ENCODE results near the gene DIAPH3. TPM values are rescaled to one million over a fixed set of nuclear protein-coding genes. Genes with fewer than 3 reads are reported as not detected.

DIAPH3 gene
- total RNA-seq, 4 donors from 2014 or later, result 0.27 to 3.9 (median 2.1) TPM

GRCh38 chr13:59885076-59885475 is 278.7 kb downstream of the DIAPH3 start:
- intact Hi-C loops (cut with DNase I; ENCODE audit: low total_unique reads), result no loop called here
- TF ChIP-seq POLR2A (IDR thresholded peaks at IDR 0.05), result no peak
- TF ChIP-seq, protein P1, sequence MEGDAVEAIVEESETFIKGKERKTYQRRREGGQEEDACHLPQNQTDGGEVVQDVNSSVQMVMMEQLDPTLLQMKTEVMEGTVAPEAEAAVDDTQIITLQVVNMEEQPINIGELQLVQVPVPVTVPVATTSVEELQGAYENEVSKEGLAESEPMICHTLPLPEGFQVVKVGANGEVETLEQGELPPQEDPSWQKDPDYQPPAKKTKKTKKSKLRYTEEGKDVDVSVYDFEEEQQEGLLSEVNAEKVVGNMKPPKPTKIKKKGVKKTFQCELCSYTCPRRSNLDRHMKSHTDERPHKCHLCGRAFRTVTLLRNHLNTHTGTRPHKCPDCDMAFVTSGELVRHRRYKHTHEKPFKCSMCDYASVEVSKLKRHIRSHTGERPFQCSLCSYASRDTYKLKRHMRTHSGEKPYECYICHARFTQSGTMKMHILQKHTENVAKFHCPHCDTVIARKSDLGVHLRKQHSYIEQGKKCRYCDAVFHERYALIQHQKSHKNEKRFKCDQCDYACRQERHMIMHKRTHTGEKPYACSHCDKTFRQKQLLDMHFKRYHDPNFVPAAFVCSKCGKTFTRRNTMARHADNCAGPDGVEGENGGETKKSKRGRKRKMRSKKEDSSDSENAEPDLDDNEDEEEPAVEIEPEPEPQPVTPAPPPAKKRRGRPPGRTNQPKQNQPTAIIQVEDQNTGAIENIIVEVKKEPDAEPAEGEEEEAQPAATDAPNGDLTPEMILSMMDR (IDR thresholded peaks at IDR 0.05), result no peak
- 32 to 38% methylated on average over 3 of the region's 3 CpGs for WGBS, 2 donors
- H3K4me3 ChIP-seq (ENCODE audit: low read depth, poor library complexity, severe bottlenecking), result no peak overlapping the region
- DNase-seq (ENCODE audit: low spot score in 2 of 2), result no peak

- no peak for DNase-seq (ENCODE audit: low spot score in 2 of 2)
- no peak for TF ChIP-seq POLR2A (IDR thresholded peaks at IDR 0.05)
- TF ChIP-seq, protein P1 (IDR thresholded peaks at IDR 0.05), result no peak
- intact Hi-C loops (cut with DNase I; ENCODE audit: low total_unique reads), result no loop called here
- 98 to 99% methylated on average over 5 of the region's 5 CpGs for WGBS, 2 donors
- H3K4me3 ChIP-seq (ENCODE audit: low read depth, poor library complexity, severe bottlenecking), result no peak overlapping the region
Measured at GRCh38 chr13:59883885-59884284, 279.8 kb downstream of the DIAPH3 start.

GRCh38 chr13:59880468-59880867 is 283.3 kb downstream of the DIAPH3 start:
- no peak for DNase-seq (ENCODE audit: low spot score in 2 of 2)
- 62 to 68% methylated on average over 1 of the region's 1 CpG for WGBS, 2 donors
- intact Hi-C loops (cut with DNase I; ENCODE audit: low total_unique reads), result no loop called here

GRCh38 chr13:59879281-59879680 is 284.4 kb downstream of the DIAPH3 start:
- WGBS, 2 donors, result 77 to 79% methylated on average over 4 of the region's 4 CpGs
- no peak for TF ChIP-seq POLR2A (IDR thresholded peaks at IDR 0.05)
- TF ChIP-seq, protein P1 (IDR thresholded peaks at IDR 0.05), result no peak

More at GRCh38 chr13:59880468-59880867, 283.3 kb downstream of the DIAPH3 start:
- H3K4me3 ChIP-seq (ENCODE audit: low read depth, poor library complexity, severe bottlenecking), result no peak overlapping the region
- TF ChIP-seq, protein P1 (IDR thresholded peaks at IDR 0.05), result no peak
- TF ChIP-seq POLR2A (IDR thresholded peaks at IDR 0.05), result no peak

GRCh38 chr13:59877933-59878332 is 285.8 kb downstream of the DIAPH3 start:
- intact Hi-C loops (cut with DNase I; ENCODE audit: low total_unique reads), result no loop called here
- 38 to 48% methylated on average over 2 of the region's 2 CpGs for WGBS, 2 donors
- TF ChIP-seq, protein P1 (IDR thresholded peaks at IDR 0.05), result no peak
- TF ChIP-seq POLR2A (IDR thresholded peaks at IDR 0.05), result no peak

More at GRCh38 chr13:59879281-59879680, 284.4 kb downstream of the DIAPH3 start:
- intact Hi-C loops (cut with DNase I; ENCODE audit: low total_unique reads), result no loop called here
- DNase-seq (ENCODE audit: low spot score in 2 of 2), result no peak
- no peak overlapping the region for H3K4me3 ChIP-seq (ENCODE audit: low read depth, poor library complexity, severe bottlenecking)

DNA sequence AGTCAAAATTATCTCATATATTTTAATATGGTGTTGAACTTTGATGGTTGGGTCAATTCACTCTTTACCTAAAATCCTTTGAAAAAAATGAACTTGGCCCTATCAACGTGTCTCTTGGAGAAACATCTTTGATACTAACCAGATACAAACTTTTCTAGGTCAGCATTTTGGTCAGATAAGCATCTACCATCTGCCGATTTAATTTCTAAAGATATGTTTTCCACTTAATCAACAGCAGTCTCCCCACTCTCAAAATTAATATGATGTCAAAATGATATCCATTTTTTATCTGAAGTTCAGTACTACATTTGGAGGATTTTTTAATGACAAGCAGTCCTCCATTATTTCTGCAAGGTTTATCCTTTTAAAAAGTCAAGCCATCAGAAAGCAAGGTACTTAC is 288.8 kb downstream of the DIAPH3 start:
- no peak for DNase-seq (ENCODE audit: low spot score in 2 of 2)
- no peak overlapping the region for H3K4me3 ChIP-seq (ENCODE audit: low read depth, poor library complexity, severe bottlenecking)
- TF ChIP-seq, protein P1 (IDR thresholded peaks at IDR 0.05), result no peak
- TF ChIP-seq POLR2A (IDR thresholded peaks at IDR 0.05), result no peak
- intact Hi-C loops (cut with DNase I; ENCODE audit: low total_unique reads), result no loop called here
- WGBS, 2 donors, result 70 to 73% methylated on average over 2 of the region's 2 CpGs

More at GRCh38 chr13:59877933-59878332, 285.8 kb downstream of the DIAPH3 start:
- no peak for DNase-seq (ENCODE audit: low spot score in 2 of 2)
- H3K4me3 ChIP-seq (ENCODE audit: low read depth, poor library complexity, severe bottlenecking), result no peak overlapping the region

All from lower leg skin (tissue), 4 donors.